ENCODE results near the gene ALK.

DNA sequence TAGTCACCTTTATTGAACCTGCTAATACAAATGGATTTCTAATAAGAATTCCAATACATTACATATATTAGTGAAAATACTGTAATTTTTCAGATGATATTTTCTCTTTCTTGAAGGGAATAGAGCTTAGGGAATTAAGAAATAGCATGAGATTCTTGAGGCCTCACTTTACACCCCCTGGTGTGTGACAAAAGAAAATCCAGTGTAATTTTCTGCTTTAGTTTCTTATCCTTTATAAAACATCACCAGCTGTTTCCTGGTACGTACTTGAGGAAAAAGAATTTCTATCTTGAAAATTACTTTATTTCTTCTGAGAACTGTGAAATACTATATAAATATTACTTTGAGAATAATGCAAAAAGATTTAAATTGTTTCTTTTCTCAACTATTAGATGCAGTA lies 734.6 kb downstream of the ALK start:
- TF ChIP-seq, protein P1, sequence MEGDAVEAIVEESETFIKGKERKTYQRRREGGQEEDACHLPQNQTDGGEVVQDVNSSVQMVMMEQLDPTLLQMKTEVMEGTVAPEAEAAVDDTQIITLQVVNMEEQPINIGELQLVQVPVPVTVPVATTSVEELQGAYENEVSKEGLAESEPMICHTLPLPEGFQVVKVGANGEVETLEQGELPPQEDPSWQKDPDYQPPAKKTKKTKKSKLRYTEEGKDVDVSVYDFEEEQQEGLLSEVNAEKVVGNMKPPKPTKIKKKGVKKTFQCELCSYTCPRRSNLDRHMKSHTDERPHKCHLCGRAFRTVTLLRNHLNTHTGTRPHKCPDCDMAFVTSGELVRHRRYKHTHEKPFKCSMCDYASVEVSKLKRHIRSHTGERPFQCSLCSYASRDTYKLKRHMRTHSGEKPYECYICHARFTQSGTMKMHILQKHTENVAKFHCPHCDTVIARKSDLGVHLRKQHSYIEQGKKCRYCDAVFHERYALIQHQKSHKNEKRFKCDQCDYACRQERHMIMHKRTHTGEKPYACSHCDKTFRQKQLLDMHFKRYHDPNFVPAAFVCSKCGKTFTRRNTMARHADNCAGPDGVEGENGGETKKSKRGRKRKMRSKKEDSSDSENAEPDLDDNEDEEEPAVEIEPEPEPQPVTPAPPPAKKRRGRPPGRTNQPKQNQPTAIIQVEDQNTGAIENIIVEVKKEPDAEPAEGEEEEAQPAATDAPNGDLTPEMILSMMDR (conservative IDR thresholded peaks at IDR 0.05; ENCODE audit: low read depth in 2 of 2): no peak
- TF ChIP-seq EZH2 (IDR thresholded peaks at IDR 0.05; ENCODE audit: low read depth, unreplicated experiment): no peak
